ENCODE measurements around the gene MAML3. TPM values are rescaled to one million over a fixed set of nuclear protein-coding genes. Genes with fewer than 3 reads are reported as not detected.

The MAML3 gene
- total and polyA plus RNA-seq, 9 donors, result 11.1 to 23.8 (median 14.9) TPM

GRCh38 chr4:139672732-139673131 lies 481.3 kb downstream of the MAML3 start:
- Histone ChIP-seq H3K27ac (no peak overlapping the region), H3K4me1 (ENCODE audit: insufficient read depth) (no peaks in the 10 kb centered on the region), H3K4me3 (no peak overlapping the region), H3K9me3 (no peaks in the 10 kb centered on the region), H3K36me3 (no peaks in the 10 kb centered on the region), H3K27me3 (no peaks in the 10 kb centered on the region)
- no peak for DNase-seq
- intact Hi-C loops (cut with DNase I), result loop anchor here in 1 of 4 donors (10.0 kb wide), 1 partner anchor 362 kb away; no protein-coding TSS in a partner anchor
- TF ChIP-seq CTCF (IDR thresholded peaks at IDR 0.05), result no peak
- no peak for TF ChIP-seq POLR2A (IDR thresholded peaks at IDR 0.05)
- TF ChIP-seq EP300 (IDR thresholded peaks at IDR 0.05), result no peak
- WGBS, 3 donors, result 85 to 99% (median 96%) methylated on average over 4 of the region's 4 CpGs

GRCh38 chr4:139672215-139672614 lies 481.8 kb downstream of the MAML3 start:
- DNase-seq, result no peak
- intact Hi-C loops (cut with DNase I), result loop anchor here in 1 of 4 donors (10.0 kb wide), 1 partner anchor 363 kb away; no protein-coding TSS in a partner anchor

GRCh38 chr4:139670775-139671174 lies 483.2 kb downstream of the MAML3 start:
- no peak for DNase-seq
- Histone ChIP-seq H3K27ac (no peak overlapping the region), H3K4me1 (ENCODE audit: insufficient read depth) (peaks cover 2% of the 10 kb centered on the region), H3K4me3 (no peak overlapping the region), H3K27me3 (no peaks in the 10 kb centered on the region), H3K36me3 (no peaks in the 10 kb centered on the region), H3K9me3 (no peaks in the 10 kb centered on the region)
- intact Hi-C loops (cut with DNase I), result loop anchor here in 1 of 4 donors (10.0 kb wide), 1 partner anchor 364 kb away; no protein-coding TSS in a partner anchor
- 97 to 99% (median 98%) methylated on average over 3 of the region's 3 CpGs for WGBS, 3 donors
- TF ChIP-seq EP300 (IDR thresholded peaks at IDR 0.05), result no peak
- TF ChIP-seq CTCF (IDR thresholded peaks at IDR 0.05), result no peak
- no peak for TF ChIP-seq POLR2A (IDR thresholded peaks at IDR 0.05)

More at GRCh38 chr4:139672215-139672614, 481.8 kb downstream of the MAML3 start:
- no peak overlapping the region for H3K27ac ChIP-seq
- no peaks in the 10 kb centered on the region for H3K27me3 ChIP-seq
- H3K4me1 ChIP-seq (ENCODE audit: insufficient read depth), result peaks cover 2% of the 10 kb centered on the region
- no peak for TF ChIP-seq CTCF (IDR thresholded peaks at IDR 0.05)
- no peak for TF ChIP-seq POLR2A (IDR thresholded peaks at IDR 0.05)
- TF ChIP-seq EP300 (IDR thresholded peaks at IDR 0.05), result no peak
- H3K36me3 ChIP-seq, result no peaks in the 10 kb centered on the region
- H3K4me3 ChIP-seq, result no peak overlapping the region
- no peaks in the 10 kb centered on the region for H3K9me3 ChIP-seq
- 97 to 100% (median 98%) methylated on average over 2 of the region's 2 CpGs for WGBS, 3 donors

GRCh38 chr4:139669890-139670289 lies 484.1 kb downstream of the MAML3 start:
- WGBS, 3 donors, result 72 to 79% (median 75%) methylated on average over 6 of the region's 6 CpGs

More at GRCh38 chr4:139669890-139670289, 484.1 kb downstream of the MAML3 start:
- Histone ChIP-seq H3K4me1 (ENCODE audit: insufficient read depth) (peaks cover 2% of the 10 kb centered on the region), H3K27ac (no peak overlapping the region), H3K9me3 (no peaks in the 10 kb centered on the region), H3K4me3 (no peak overlapping the region), H3K27me3 (no peaks in the 10 kb centered on the region), H3K36me3 (no peaks in the 10 kb centered on the region)
- no peak for DNase-seq
- TF ChIP-seq CTCF (IDR thresholded peaks at IDR 0.05) (no peak), POLR2A (IDR thresholded peaks at IDR 0.05) (no peak), EP300 (IDR thresholded peaks at IDR 0.05) (no peak)
- intact Hi-C loops (cut with DNase I), result loop anchor here in 3 of 4 donors (10.0 kb wide), 3 partner anchors 55 to 585 kb away; no protein-coding TSS in a partner anchor
